Eye (tissue), 1 donor: ENCODE data around the gene SORBS1.

Experiments used
- DNase-seq: peaks from one replicate; pipeline ENCODE4 v3.0.0-alpha.2; 2015

SORBS1 gene

GRCh38 chr10:95281206-95281605, 280.0 kb downstream of the SORBS1 start:
- DNase-seq, result no peak

GRCh38 chr10:95280637-95281036, 280.5 kb downstream of the SORBS1 start:
- DNase-seq, result no peak

- DNase-seq, result no peak
These were observed 281.9 kb downstream of the SORBS1 start for GRCh38 chr10:95279042-95279820.

GRCh38 chr10:95278061-95278988, 282.8 kb downstream of the SORBS1 start:
- DNase-seq, result no peak

GRCh38 chr10:95277614-95278013, 283.6 kb downstream of the SORBS1 start:
- no peak for DNase-seq

GRCh38 chr10:95277201-95277570, 284.0 kb downstream of the SORBS1 start:
- no peak for DNase-seq

- DNase-seq, result peak; percentile 23
These were observed 284.6 kb downstream of the SORBS1 start for GRCh38 chr10:95276367-95277200.

GRCh38 chr10:95275726-95276366, 285.3 kb downstream of the SORBS1 start:
- no peak for DNase-seq

- no peak for DNase-seq
These were observed 287.5 kb downstream of the SORBS1 start for GRCh38 chr10:95273393-95274312.

GRCh38 chr10:95268438-95268837, 292.7 kb downstream of the SORBS1 start:
- DNase-seq, result no peak

- no peak for DNase-seq
These were observed 293.9 kb downstream of the SORBS1 start for GRCh38 chr10:95267251-95267650.

- DNase-seq, result peak; percentile 42
These were observed 294.5 kb downstream of the SORBS1 start for GRCh38 chr10:95266674-95267095.

- no peak for DNase-seq
These were observed 295.6 kb downstream of the SORBS1 start for GRCh38 chr10:95265572-95265971.

- DNase-seq, result no peak
These were observed 296.7 kb downstream of the SORBS1 start for GRCh38 chr10:95264227-95265051.

GRCh38 chr10:95263864-95264226, 297.3 kb downstream of the SORBS1 start:
- DNase-seq, result no peak

- no peak for DNase-seq
These were observed 298.2 kb downstream of the SORBS1 start for GRCh38 chr10:95262763-95263518.

- DNase-seq, result no peak
These were observed 299.2 kb downstream of the SORBS1 start for GRCh38 chr10:95261926-95262325.
